ENCODE measurements around the gene KAZN.
"Not testable (repeated sequence)": the region's sequence is repeated elsewhere in the genome, so short reads cannot be mapped to it uniquely, and the experiment has no call there.

KAZN gene

GRCh38 chr1:14957375-14958098 is 359.1 kb downstream of the KAZN start:
- no peak for DNase-seq
- no peak for ATAC-seq

- no peak for DNase-seq
- ATAC-seq, result no peak
Observed at GRCh38 chr1:14958249-14959058, 360.0 kb downstream of the KAZN start.

DNA sequence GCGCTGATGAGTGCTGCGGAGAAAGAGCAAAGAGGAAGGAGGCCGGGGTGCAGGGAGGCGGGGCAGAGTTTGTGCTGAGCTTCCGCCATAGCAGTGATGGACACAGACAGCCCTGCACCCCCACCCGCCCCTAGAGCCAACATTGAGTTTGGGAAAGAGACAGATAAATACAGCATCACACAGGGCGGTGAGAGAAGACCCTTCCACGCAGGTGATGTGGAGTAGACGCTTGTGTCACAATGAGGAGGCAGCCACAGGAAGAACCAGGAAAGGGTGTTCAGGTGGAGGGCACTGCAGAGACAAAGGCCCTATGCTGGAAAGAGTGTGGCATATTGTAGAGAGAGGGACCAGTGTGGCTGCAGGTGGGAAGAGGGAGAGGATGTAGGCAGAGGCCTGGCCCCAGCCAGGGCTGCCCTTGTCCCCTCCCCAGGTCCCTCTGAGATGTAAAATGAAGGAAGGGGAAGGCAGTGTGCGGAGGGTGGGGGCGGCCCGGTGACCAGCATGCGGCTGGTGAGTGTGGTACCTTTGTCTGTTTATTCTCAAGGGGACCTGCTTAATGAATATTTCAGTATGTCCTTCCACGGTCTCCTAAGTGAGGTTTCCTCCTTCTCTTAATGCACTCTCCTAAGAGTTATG is 360.7 kb downstream of the KAZN start:
- DNase-seq, result no peak
- ATAC-seq, result no peak

DNA sequence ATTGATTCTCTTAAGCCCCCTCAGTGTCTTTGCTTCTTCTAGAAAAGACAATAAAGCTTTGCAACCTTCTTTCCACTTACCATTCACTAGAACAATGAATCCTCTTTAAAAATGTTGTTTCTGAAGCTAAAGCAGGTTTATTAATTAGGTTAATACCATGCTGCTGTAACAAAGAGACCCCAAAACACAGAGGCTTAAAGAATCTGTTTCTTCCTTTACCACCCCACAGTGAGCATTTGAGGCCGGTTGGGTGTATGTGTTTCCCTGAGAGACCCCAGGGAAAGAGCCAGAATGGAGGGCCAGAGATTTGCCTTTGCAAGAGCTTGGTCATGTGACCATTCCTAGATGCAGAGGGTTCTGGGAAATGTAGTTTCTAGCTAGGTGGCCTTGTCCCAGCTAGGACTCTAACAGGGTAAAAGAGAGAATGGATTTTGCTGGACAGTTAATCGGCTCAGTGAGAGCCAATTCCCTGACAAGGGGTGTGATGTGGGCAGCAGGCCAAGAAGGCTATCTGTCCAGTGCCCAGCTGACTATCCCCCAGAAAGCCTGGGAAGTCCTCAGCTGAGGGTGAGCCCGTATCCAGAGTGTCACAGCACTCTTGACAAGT is 363.3 kb downstream of the KAZN start:
- no peak for ATAC-seq
- DNase-seq, result no peak

DNA sequence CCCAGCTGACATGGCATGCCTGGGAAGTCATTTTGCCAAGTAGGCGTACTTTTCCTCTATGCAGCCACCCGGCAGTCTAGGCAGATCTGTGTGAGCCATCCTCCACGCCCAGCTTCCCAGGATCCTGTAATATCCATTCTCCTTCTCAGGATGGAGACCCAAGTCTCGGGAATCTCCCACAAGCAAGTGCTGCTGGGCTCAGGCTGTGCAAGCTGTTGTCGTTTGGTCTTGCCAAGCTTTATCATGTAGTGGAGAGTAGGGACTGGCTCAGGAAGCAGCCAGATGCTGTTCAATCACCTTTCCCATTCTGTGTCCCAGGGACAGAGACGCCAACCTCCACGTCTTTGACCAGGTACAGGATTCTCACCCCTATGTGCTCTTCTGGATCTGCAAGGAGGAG is 363.9 kb downstream of the KAZN start:
- ATAC-seq (no peak), DNase-seq (no peak)

DNA sequence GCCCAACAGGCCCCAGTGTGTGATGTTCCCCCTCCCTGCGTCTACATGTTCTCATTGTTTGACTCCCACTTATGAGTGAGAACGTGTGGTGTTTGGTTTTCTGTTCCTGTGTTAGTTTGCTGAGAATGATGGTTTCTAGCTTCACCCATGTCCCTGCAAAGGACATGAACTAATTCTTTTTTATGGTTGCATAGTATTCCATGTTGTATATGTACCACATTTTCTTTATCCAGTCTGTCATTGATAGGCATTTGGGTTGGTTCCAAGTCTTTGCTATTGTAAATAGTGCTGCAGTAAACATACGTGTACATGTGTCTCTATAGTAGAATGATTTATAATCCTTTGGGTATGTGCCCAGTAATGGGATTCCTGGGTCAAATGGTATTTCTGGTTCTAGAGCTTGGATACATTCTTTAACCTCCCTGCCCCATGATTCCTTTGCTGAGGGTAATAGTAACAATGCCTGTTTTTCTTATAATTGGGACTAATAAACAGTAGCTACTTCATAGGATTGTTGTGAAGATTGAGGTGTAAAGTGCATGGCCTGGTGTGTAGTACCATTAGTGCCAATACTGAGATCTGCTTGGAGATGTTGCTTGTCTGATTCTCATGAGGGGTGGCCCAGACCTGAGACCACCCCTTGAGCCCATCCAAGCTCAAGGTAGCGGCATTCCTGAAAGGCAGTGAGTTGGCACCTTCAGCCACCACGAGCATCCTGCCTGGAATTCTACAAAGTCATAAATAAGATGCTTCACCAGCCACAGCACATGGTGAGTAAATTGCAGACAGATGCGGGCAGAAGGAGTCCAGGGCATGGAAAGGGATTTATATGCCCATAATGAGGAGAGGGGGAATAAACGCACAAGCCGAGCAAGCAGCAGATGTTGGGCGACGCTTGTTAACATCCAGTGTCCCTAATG is 365.6 kb downstream of the KAZN start:
- DNase-seq, ATAC-seq: not testable (repeated sequence)

GRCh38 chr1:14964711-14965055 is 366.2 kb downstream of the KAZN start:
- ATAC-seq (no peak), DNase-seq (no peak)

- DNase-seq (no peak), ATAC-seq (no peak)
Observed at GRCh38 chr1:14968251-14968851, 369.9 kb downstream of the KAZN start.

GRCh38 chr1:14969006-14969405 is 370.5 kb downstream of the KAZN start:
- DNase-seq, result peak; percentile 43
- peak; percentile 92 for ATAC-seq

- peak; percentile 37 for DNase-seq
Observed at GRCh38 chr1:14970115-14970798, 371.8 kb downstream of the KAZN start.

GRCh38 chr1:14970799-14971141 is 372.3 kb downstream of the KAZN start:
- ATAC-seq (no peak), DNase-seq (no peak)

More at GRCh38 chr1:14970115-14970798, 371.8 kb downstream of the KAZN start:
- no peak for ATAC-seq

DNA sequence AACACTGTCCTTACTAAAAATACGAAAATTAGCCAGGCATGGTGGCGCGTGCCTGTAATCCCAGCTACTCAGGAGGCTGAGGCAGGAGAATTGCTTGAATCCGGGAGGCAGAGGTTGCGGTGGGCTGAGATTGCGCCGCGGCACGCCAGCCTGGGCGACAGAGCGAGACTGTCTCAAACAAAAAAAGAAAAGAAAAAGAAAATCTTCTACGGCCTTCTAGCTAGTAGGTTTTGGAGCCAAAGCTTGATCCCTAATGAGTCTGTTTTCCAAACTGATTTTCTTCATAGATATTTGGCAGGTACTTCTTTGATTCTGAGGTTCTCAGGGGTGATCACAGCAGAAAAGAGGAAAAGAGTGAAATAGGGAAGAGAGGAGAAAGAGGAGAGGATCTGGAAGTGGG is 372.7 kb downstream of the KAZN start:
- DNase-seq (no peak), ATAC-seq (no peak)

GRCh38 chr1:14972107-14972506 is 373.6 kb downstream of the KAZN start:
- no peak for ATAC-seq

GRCh38 chr1:14973773-14974172 is 375.3 kb downstream of the KAZN start:
- DNase-seq (no peak), ATAC-seq (no peak)

More at GRCh38 chr1:14972107-14972506, 373.6 kb downstream of the KAZN start:
- no peak for DNase-seq

DNA sequence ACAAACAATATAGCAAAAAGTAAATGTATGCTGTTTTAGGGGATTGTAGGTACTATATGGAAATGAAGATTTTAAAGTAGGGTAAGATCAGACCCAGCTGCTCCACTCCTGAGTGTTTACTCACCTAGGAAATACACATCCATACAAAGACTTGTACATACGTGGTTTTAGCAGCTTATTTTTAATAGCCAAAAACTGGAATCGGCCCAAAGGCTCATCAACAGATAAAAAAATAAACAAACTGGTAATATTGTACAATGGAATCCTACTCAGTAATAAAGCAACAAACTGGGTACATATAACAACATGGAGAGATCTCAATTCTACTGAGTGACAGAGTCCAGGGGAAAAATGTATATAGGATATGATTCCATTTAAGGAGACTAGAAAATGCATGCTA is 375.9 kb downstream of the KAZN start:
- DNase-seq, result no peak
- no peak for ATAC-seq

- DNase-seq (no peak), ATAC-seq (no peak)
Observed at GRCh38 chr1:14975119-14975518, 376.6 kb downstream of the KAZN start.

GRCh38 chr1:14976256-14976655 is 377.8 kb downstream of the KAZN start:
- ATAC-seq (no peak), DNase-seq (no peak)

DNA sequence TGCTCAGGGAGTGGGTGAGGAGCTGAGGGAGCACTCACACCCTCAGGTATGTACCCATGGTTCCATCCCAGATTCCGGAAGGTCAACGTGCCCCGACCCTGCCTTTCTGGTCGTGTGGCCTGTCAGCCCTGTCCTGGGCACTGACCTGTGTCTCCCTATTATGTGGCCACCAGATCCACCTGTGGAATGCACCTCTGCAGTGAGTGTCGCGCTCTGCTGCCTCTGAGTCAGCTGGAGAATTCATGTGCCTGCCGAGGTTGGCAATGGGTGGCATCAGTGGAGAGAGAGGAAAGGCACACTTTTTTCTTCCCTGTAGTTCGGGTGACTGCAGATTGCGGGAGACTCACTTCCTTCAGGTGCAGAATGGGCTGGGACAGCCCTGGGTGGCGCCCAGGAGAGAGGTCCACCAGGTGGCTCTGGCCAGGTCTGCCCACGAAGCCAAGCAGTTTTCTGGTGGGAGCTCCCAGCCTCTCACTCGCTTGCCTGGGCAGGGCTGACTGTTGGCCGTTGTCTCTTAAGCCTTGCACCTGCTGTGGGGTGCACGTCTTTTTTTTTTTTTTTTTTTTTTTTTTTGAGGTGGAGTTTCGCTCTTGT is 378.9 kb downstream of the KAZN start:
- DNase-seq (no peak), ATAC-seq (no peak)

DNA sequence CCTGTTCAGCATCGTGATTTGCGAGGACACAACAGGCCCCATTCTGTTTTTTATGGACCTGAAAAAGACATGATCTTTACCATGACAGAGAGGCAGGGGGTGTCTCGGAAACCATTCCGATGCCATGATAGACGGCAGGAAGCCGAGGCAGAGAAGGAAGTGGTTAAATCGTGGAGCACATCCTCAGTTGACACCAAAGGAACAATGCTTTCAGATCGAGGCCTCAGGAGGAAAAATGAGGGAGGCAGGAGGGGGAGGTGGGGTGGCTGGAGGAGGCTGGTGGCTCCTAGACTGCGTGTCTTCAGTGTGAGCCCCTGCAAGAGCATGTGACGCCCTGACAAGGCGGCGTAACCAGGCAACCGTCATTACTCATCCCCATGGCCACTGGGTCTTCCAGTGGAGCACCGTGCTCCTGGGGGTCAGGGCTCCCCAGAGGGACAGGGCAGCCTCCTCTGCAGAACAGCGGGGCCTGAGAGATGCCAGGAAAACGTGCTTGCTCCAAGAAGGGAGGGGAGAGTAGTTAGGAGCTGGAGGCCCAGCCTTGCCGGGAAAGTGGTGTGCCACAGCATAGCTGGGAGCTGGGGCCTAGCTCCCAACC is 382.2 kb downstream of the KAZN start:
- no peak for DNase-seq
- no peak for ATAC-seq

DNA sequence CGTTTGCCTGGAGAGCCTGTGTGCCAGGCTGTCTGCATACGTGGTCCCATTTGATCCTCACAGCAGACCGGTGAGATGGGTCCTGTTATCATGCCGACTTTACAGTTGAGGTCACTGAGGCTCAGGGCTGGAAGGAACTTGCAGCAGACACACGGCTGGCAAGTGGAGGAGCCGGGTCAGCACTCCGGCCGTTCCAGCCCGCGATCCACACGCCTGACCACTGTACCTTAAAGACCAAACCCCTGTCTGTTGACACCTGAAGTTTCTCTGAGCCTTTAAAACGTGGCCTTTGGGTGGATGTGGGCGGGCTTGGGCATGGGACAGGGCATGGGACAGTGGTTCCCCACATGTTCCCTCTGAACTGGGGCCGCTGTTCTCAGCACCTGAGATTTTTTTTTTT is 383.5 kb downstream of the KAZN start:
- DNase-seq (no peak), ATAC-seq (no peak)
